ENCODE data around the gene SNX30.

The SNX30 gene

DNA sequence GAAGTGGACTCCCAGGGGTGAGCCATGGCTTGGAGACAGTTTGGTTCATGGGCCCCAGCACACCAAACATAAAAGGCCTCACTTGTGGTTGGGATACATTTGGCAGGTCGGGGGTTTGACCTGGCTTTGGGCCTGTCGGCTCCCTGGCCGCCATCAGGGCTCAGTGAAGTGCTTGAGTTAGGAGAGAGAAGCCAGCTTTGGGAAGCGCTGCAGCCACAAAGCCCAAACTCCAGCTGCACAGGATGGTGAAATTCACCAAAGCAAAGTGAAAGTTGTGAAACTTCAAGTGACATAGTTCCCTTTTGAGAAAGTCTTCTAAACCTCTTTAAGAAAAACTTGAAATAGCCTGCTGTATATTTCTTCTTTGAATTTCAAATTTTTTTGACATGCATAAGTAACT is 112.7 kb downstream of the SNX30 start:
- 25% methylated on average over 2 of the region's 4 CpGs for WGBS (ENCODE audit: insufficient coverage)
- CTCF ChIA-PET: interaction anchor here (0.8 to 1.4 kb wide), 3 partner anchors 12 to 40 kb away, joined by 3 to 5 read pairs (median 3); no protein-coding TSS in a partner anchor
- Histone ChIP-seq H3K4me1 (ENCODE audit: control extremely low read depth in 1 of 4, control insufficient read depth in 4 of 4, insufficient read depth in 4 of 4, low read length in 3 of 4) (peaks cover 32 to 71% (median 40%) of the 10 kb centered on the region in 4 experiments), H3K27ac (ENCODE audit: insufficient read depth in 1 of 2, low read depth in 1 of 2, low read length in 2 of 2, poor library complexity in 1 of 2, severe bottlenecking in 2 of 2) (no peak overlapping the region), H3K4me3 (ENCODE audit: control insufficient read depth in 1 of 7, extremely low read depth in 1 of 7, insufficient read depth in 4 of 7, low read depth in 2 of 7, low read length in 6 of 7) (peak overlapping the region in 1 of 7 experiments; percentile 13), H3K36me3 (ENCODE audit: control insufficient read depth in 4 of 4, insufficient read depth in 4 of 4, low read length in 3 of 4) (peaks cover 0 to 3% (median 0%) of the 10 kb centered on the region in 4 experiments), H3K9me3 (ENCODE audit: control extremely low read depth in 1 of 5, control insufficient read depth in 4 of 5, insufficient read depth in 2 of 5, low read depth in 1 of 5, low read length in 4 of 5) (no peaks in the 10 kb centered on the region), H3K27me3 (replicated peaks in 2 of 5; ENCODE audit: control insufficient read depth in 4 of 5, insufficient read depth in 5 of 5, low read length in 4 of 5) (no peaks in the 10 kb centered on the region)
- POLR2A ChIA-PET: no interaction called here
- DNase-seq: peak; percentile 31 to 65 (median 61)

GRCh38 chr9:112863746-112864145 is 113.2 kb downstream of the SNX30 start:
- POLR2A ChIA-PET: no interaction called here
- CTCF ChIA-PET: interaction anchor here (0.8 to 1.4 kb wide), 3 partner anchors 12 to 39 kb away, joined by 3 to 5 read pairs (median 3); no protein-coding TSS in a partner anchor

DNA sequence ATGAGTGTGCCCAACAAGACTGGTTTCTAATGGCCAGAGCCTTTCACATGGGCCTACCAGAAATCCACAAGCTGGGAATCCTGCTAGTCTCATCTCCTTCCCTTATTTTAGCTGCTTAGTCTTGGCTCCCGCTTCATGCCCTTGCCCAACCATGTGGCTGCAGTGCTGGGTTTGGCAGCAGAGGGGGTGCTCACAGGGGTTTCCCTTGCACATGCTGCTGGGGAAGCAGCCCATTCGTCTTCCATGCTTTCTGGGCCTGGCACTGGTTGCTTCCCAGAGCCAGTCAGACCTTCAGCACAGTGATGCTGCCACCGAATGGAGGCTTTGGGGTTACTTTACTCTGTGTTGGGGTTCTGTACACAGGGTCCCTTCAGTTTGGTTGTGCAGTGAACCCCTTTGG is 113.8 kb downstream of the SNX30 start:
- H3K9me3 ChIP-seq (ENCODE audit: control extremely low read depth in 1 of 5, control insufficient read depth in 4 of 5, insufficient read depth in 2 of 5, low read depth in 1 of 5, low read length in 4 of 5): no peaks in the 10 kb centered on the region
- H3K27ac ChIP-seq (ENCODE audit: insufficient read depth in 1 of 2, low read depth in 1 of 2, low read length in 2 of 2, poor library complexity in 1 of 2, severe bottlenecking in 2 of 2): no peak overlapping the region
- H3K27me3 ChIP-seq (replicated peaks in 2 of 5; ENCODE audit: control insufficient read depth in 4 of 5, insufficient read depth in 5 of 5, low read length in 4 of 5): no peaks in the 10 kb centered on the region
- H3K4me3 ChIP-seq (ENCODE audit: control insufficient read depth in 1 of 7, extremely low read depth in 1 of 7, insufficient read depth in 4 of 7, low read depth in 2 of 7, low read length in 6 of 7): no peak overlapping the region
- peaks cover 32 to 61% (median 37%) of the 10 kb centered on the region in 4 experiments for H3K4me1 ChIP-seq (ENCODE audit: control extremely low read depth in 1 of 4, control insufficient read depth in 4 of 4, insufficient read depth in 4 of 4, low read length in 3 of 4)
- peaks cover 0 to 3% (median 1%) of the 10 kb centered on the region in 4 experiments for H3K36me3 ChIP-seq (ENCODE audit: control insufficient read depth in 4 of 4, insufficient read depth in 4 of 4, low read length in 3 of 4)
- no peak for DNase-seq
- POLR2A ChIA-PET: no interaction called here
- CTCF ChIA-PET: interaction anchor here (1.3 kb wide), 1 partner anchor 11 kb away, joined by 3 read pairs; no protein-coding TSS in a partner anchor
- whole genome bisulfite sequencing (ENCODE audit: insufficient coverage): 81% methylated on average over 2 of the region's 3 CpGs

More at GRCh38 chr9:112863746-112864145, 113.2 kb downstream of the SNX30 start:
- Histone ChIP-seq H3K4me1 (ENCODE audit: control extremely low read depth in 1 of 4, control insufficient read depth in 4 of 4, insufficient read depth in 4 of 4, low read length in 3 of 4) (peaks cover 32 to 68% (median 38%) of the 10 kb centered on the region in 4 experiments), H3K27ac (ENCODE audit: insufficient read depth in 1 of 2, low read depth in 1 of 2, low read length in 2 of 2, poor library complexity in 1 of 2, severe bottlenecking in 2 of 2) (no peak overlapping the region), H3K27me3 (replicated peaks in 2 of 5; ENCODE audit: control insufficient read depth in 4 of 5, insufficient read depth in 5 of 5, low read length in 4 of 5) (no peaks in the 10 kb centered on the region), H3K9me3 (ENCODE audit: control extremely low read depth in 1 of 5, control insufficient read depth in 4 of 5, insufficient read depth in 2 of 5, low read depth in 1 of 5, low read length in 4 of 5) (no peaks in the 10 kb centered on the region), H3K4me3 (ENCODE audit: control insufficient read depth in 1 of 7, extremely low read depth in 1 of 7, insufficient read depth in 4 of 7, low read depth in 2 of 7, low read length in 6 of 7) (no peak overlapping the region), H3K36me3 (ENCODE audit: control insufficient read depth in 4 of 4, insufficient read depth in 4 of 4, low read length in 3 of 4) (peaks cover 0 to 3% (median 0%) of the 10 kb centered on the region in 4 experiments)
- no peak for DNase-seq
- 92% methylated on average over 1 of the region's 2 CpGs for WGBS (ENCODE audit: insufficient coverage)

DNA sequence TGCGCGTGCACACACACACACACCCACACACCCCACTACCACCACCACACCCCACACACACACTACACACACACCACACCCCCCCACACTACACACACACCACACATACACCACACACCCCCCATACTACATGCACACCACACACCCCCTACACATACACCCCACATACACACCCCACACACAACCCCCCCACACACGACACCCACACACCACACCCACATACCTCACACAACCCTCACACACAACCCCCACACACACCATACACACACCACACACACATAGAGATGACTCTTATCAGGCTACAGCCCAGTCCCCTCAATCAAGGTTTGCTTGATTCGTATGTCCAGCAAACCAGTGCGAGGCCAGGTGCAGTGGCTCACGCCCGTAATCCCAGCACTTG is 114.4 kb downstream of the SNX30 start:
- Histone ChIP-seq H3K27me3 (replicated peaks in 2 of 5; ENCODE audit: control insufficient read depth in 4 of 5, insufficient read depth in 5 of 5, low read length in 4 of 5) (no peaks in the 10 kb centered on the region), H3K36me3 (ENCODE audit: control insufficient read depth in 4 of 4, insufficient read depth in 4 of 4, low read length in 3 of 4) (peaks cover 0 to 3% (median 1%) of the 10 kb centered on the region in 4 experiments), H3K9me3 (ENCODE audit: control extremely low read depth in 1 of 5, control insufficient read depth in 4 of 5, insufficient read depth in 2 of 5, low read depth in 1 of 5, low read length in 4 of 5) (no peaks in the 10 kb centered on the region), H3K4me1 (ENCODE audit: control extremely low read depth in 1 of 4, control insufficient read depth in 4 of 4, insufficient read depth in 4 of 4, low read length in 3 of 4) (peaks cover 32 to 57% (median 37%) of the 10 kb centered on the region in 4 experiments), H3K4me3 (ENCODE audit: control insufficient read depth in 1 of 7, extremely low read depth in 1 of 7, insufficient read depth in 4 of 7, low read depth in 2 of 7, low read length in 6 of 7) (no peak overlapping the region), H3K27ac (ENCODE audit: insufficient read depth in 1 of 2, low read depth in 1 of 2, low read length in 2 of 2, poor library complexity in 1 of 2, severe bottlenecking in 2 of 2) (no peak overlapping the region)
- POLR2A ChIA-PET: no interaction called here
- WGBS (ENCODE audit: insufficient coverage): 100% methylated on average over 4 of the region's 7 CpGs
- CTCF ChIA-PET: no interaction called here
- no peak for DNase-seq

DNA sequence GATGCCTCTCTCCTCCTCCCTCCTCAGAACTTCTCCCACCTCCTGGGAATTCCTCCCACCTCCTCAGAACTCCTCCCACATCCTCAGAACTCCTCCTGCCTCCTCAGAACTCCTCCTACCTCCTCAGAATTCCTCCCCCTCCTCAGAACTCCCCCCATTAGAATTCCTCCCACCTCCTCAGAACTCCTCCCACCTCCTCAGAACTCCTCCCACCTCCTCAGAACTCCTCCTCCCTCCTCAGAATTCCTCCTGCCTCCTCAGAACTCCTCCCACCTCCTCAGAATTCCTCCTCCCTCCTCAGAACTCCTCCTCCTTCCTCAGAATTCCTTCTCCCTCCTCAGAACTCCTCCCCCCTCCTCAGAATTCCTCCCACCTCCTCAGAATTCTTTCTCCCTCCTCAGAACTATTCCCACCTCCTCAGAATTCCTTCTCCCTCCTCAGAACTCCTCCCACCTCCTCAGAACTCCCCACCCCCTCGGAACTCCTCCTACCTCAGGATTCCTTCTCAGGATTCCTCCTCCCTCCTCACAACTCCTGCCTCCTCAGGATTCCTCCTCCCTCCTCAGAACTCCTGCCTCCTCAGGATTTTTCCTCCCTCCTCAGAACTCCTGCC is 116.2 kb downstream of the SNX30 start:
- CTCF ChIA-PET: no interaction called here
- no peak overlapping the region for H3K27ac ChIP-seq (ENCODE audit: insufficient read depth in 1 of 2, low read depth in 1 of 2, low read length in 2 of 2, poor library complexity in 1 of 2, severe bottlenecking in 2 of 2)
- WGBS (ENCODE audit: insufficient coverage): 86% methylated on average over 1 of the region's 1 CpG

GRCh38 chr9:112867275-112867991 is 116.9 kb downstream of the SNX30 start:
- CTCF ChIA-PET: interaction anchor here (1.5 kb wide), 1 partner anchor 35 kb away, joined by 6 read pairs; no protein-coding TSS in a partner anchor

More for the DNA sequence above, 116.2 kb downstream of the SNX30 start:
- DNase-seq: no peak
- Histone ChIP-seq H3K36me3 (ENCODE audit: control insufficient read depth in 4 of 4, insufficient read depth in 4 of 4, low read length in 3 of 4) (peaks cover 0 to 5% (median 2%) of the 10 kb centered on the region in 4 experiments), H3K27me3 (replicated peaks in 2 of 5; ENCODE audit: control insufficient read depth in 4 of 5, insufficient read depth in 5 of 5, low read length in 4 of 5) (no peaks in the 10 kb centered on the region), H3K4me1 (ENCODE audit: control extremely low read depth in 1 of 4, control insufficient read depth in 4 of 4, insufficient read depth in 4 of 4, low read length in 3 of 4) (peaks cover 21 to 40% (median 28%) of the 10 kb centered on the region in 4 experiments), H3K9me3 (ENCODE audit: control extremely low read depth in 1 of 5, control insufficient read depth in 4 of 5, insufficient read depth in 2 of 5, low read depth in 1 of 5, low read length in 4 of 5) (no peaks in the 10 kb centered on the region), H3K4me3 (ENCODE audit: control insufficient read depth in 1 of 7, extremely low read depth in 1 of 7, insufficient read depth in 4 of 7, low read depth in 2 of 7, low read length in 6 of 7) (no peak overlapping the region)
- POLR2A ChIA-PET: no interaction called here

DNA sequence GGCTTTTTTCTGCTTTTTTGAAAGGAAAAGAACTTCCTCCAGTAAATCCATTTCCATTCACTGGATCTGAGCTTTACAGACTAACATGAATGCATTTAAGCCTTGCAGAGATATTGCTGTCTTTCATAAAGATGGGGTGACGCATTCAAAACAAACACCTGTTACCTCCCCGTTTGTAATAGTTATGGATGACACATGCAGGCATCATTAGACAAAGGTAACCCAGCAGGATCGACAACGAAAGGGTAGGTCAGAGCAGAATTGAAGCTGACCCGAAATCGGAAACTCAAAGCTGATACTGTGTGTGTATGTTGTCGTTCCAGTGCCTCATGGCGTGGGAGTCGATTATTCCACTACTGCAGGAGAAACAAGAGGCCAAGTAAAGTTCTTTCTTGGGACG is 117.9 kb downstream of the SNX30 start:
- POLR2A ChIA-PET: no interaction called here
- no peak for DNase-seq
- CTCF ChIA-PET: interaction anchor here (1.1 to 2.5 kb wide), 3 partner anchors 10 to 52 kb away, joined by 3 to 6 read pairs (median 6); no protein-coding TSS in a partner anchor
- H3K36me3 ChIP-seq (ENCODE audit: control insufficient read depth in 4 of 4, insufficient read depth in 4 of 4, low read length in 3 of 4): peaks cover 0 to 5% (median 3%) of the 10 kb centered on the region in 4 experiments
- WGBS (ENCODE audit: insufficient coverage): 97% methylated on average over 6 of the region's 10 CpGs
- H3K4me1 ChIP-seq (ENCODE audit: control extremely low read depth in 1 of 4, control insufficient read depth in 4 of 4, insufficient read depth in 4 of 4, low read length in 3 of 4): peaks cover 9 to 30% (median 12%) of the 10 kb centered on the region in 4 experiments
- no peak overlapping the region for H3K27ac ChIP-seq (ENCODE audit: insufficient read depth in 1 of 2, low read depth in 1 of 2, low read length in 2 of 2, poor library complexity in 1 of 2, severe bottlenecking in 2 of 2)
- H3K27me3 ChIP-seq (replicated peaks in 2 of 5; ENCODE audit: control insufficient read depth in 4 of 5, insufficient read depth in 5 of 5, low read length in 4 of 5): no peaks in the 10 kb centered on the region
- no peaks in the 10 kb centered on the region for H3K9me3 ChIP-seq (ENCODE audit: control extremely low read depth in 1 of 5, control insufficient read depth in 4 of 5, insufficient read depth in 2 of 5, low read depth in 1 of 5, low read length in 4 of 5)
- no peak overlapping the region for H3K4me3 ChIP-seq (ENCODE audit: control insufficient read depth in 1 of 7, extremely low read depth in 1 of 7, insufficient read depth in 4 of 7, low read depth in 2 of 7, low read length in 6 of 7)

More at GRCh38 chr9:112867275-112867991, 116.9 kb downstream of the SNX30 start:
- H3K27ac ChIP-seq (ENCODE audit: insufficient read depth in 1 of 2, low read depth in 1 of 2, low read length in 2 of 2, poor library complexity in 1 of 2, severe bottlenecking in 2 of 2): no peak overlapping the region
- H3K4me3 ChIP-seq (ENCODE audit: control insufficient read depth in 1 of 7, extremely low read depth in 1 of 7, insufficient read depth in 4 of 7, low read depth in 2 of 7, low read length in 6 of 7): no peak overlapping the region
- no peaks in the 10 kb centered on the region for H3K27me3 ChIP-seq (replicated peaks in 2 of 5; ENCODE audit: control insufficient read depth in 4 of 5, insufficient read depth in 5 of 5, low read length in 4 of 5)
- H3K4me1 ChIP-seq (ENCODE audit: control extremely low read depth in 1 of 4, control insufficient read depth in 4 of 4, insufficient read depth in 4 of 4, low read length in 3 of 4): peaks cover 18 to 40% (median 21%) of the 10 kb centered on the region in 4 experiments
- DNase-seq: peak in 2 of 3 donors; percentile 49 to 53
- WGBS (ENCODE audit: insufficient coverage): 73% methylated on average over 3 of the region's 3 CpGs
- no peaks in the 10 kb centered on the region for H3K9me3 ChIP-seq (ENCODE audit: control extremely low read depth in 1 of 5, control insufficient read depth in 4 of 5, insufficient read depth in 2 of 5, low read depth in 1 of 5, low read length in 4 of 5)
- H3K36me3 ChIP-seq (ENCODE audit: control insufficient read depth in 4 of 4, insufficient read depth in 4 of 4, low read length in 3 of 4): peaks cover 0 to 5% (median 2%) of the 10 kb centered on the region in 4 experiments
- POLR2A ChIA-PET: no interaction called here

All from common myeloid progenitor, CD34-positive (primary cell).